SK-N-MC (cell line): ENCODE data around the gene FOXA3.

Source experiments
- EZH2 ChIP-seq: fragments of 200-600 bp; sonication (generic); IDR thresholded peaks from one replicate; pipeline ENCODE4 v1.6.1; 2017; ENCODE audit warnings: antibody characterized with exemption
- POLR2AphosphoS5 ChIP-seq: IDR thresholded peaks from 2 replicates; pipeline ENCODE4 v1.6.1; 2012; ENCODE audit warnings: mild to moderate bottlenecking, low read depth, low read length, borderline replicate concordance

DNA sequence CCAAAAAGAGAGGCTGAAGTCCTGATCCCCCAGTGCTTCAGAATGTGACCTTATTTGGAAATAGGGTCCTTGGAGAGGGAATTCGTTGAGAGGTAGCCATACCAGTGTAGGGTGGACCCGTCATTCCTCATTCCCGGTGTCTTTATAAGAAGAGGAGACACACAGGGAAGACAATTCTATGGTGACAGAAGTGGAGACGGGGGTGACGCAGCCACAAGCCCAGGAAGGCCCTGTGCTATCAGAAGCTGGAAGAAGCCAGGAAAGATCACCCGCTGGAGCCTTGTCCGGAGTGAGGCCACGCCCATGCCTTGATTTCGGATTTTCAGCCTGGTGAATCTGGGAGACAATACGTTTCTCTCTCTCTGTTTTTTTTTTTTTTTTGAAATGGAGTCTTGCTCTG is 40.9 kb downstream of the FOXA3 start:
- no peak for TF ChIP-seq POLR2AphosphoS5
- TF ChIP-seq EZH2, result no peak
